DOHH2 (cell line): Measurements from ENCODE around the gene EDEM1.

Experiments
- CTCF ChIP-seq: fragments of 200-600 bp; sonication (generic); IDR thresholded peaks from one replicate; pipeline ENCODE4 v1.5.1; 2014; ENCODE audit warnings: antibody characterized with exemption, mild to moderate bottlenecking, low read depth, low read length; ENCODE audit not compliant: poor library complexity, severe bottlenecking
- EZH2phosphoT487 ChIP-seq: fragments of 200-600 bp; sonication (generic); IDR thresholded peaks from 2 replicates; pipeline ENCODE4 v1.6.1; 2017; ENCODE audit warnings: borderline replicate concordance, mild to moderate bottlenecking, antibody characterized with exemption, low read length, moderate library complexity, mixed read lengths

GRCh38 chr3:5251196-5251583 lies 63.7 kb downstream of the EDEM1 start:
- TF ChIP-seq CTCF (no peak), EZH2phosphoT487 (no peak)
